H1 (cell line): ENCODE measurements around the gene PUSL1. TPM values are rescaled to one million over a fixed set of nuclear protein-coding genes. Genes with fewer than 3 reads are reported as not detected.

Experiments
- CBX5 ChIP-seq: fragments of 300-800, 300-1000 bp; sonication (generic); IDR thresholded peaks from 2 replicates; pipeline ENCODE4 v1.7.1; 2016; ENCODE audit warnings: antibody characterized with exemption, low read length, low read depth
- CBX8 ChIP-seq: fragments of 300-800, 300-1000 bp; sonication (generic); IDR thresholded peaks from 2 replicates; pipeline ENCODE4 v1.7.1; 2016; ENCODE audit warnings: low read depth, low read length, borderline replicate concordance
- CEBPB ChIP-seq: IDR thresholded peaks from 2 replicates; pipeline ENCODE4 v1.6.1; 2012; ENCODE audit warnings: low read depth, low read length
- CHD1 ChIP-seq: IDR thresholded peaks from 2 replicates; pipeline ENCODE4 v1.6.1; 2012; ENCODE audit warnings: low read depth, low read length, improper control_type of control experiment
- CREB1 ChIP-seq: IDR thresholded peaks from 2 replicates; pipeline ENCODE4 v1.6.1; 2012; ENCODE audit warnings: inconsistent platforms
- EGR1 ChIP-seq: IDR thresholded peaks from 2 replicates; pipeline ENCODE4 v1.6.1; 2011; ENCODE audit warnings: low read depth, low read length, borderline replicate concordance
- EZH2 ChIP-seq: fragments of 200-600 bp; sonication (generic); IDR thresholded peaks from 2 replicates; pipeline ENCODE4 v1.7.1; 2012; ENCODE audit warnings: low read depth, mild to moderate bottlenecking, moderate library complexity, low read length, inconsistent platforms; ENCODE audit not compliant: severe bottlenecking
- HDAC6 ChIP-seq: IDR thresholded peaks from one replicate; pipeline ENCODE4 v1.7.1; 2012; ENCODE audit warnings: low read depth, mild to moderate bottlenecking, inconsistent platforms, low read length, moderate library complexity
- JUN ChIP-seq: IDR thresholded peaks from 2 replicates; pipeline ENCODE4 v1.6.1; 2011; ENCODE audit warnings: low read depth, mild to moderate bottlenecking, improper control_type of control experiment, low read length
- JUND ChIP-seq: IDR thresholded peaks from 2 replicates; pipeline ENCODE4 v1.6.1; 2011; ENCODE audit warnings: mild to moderate bottlenecking, improper control_type of control experiment, low read length
- KDM5A ChIP-seq: fragments of 200-600 bp; IDR thresholded peaks from 2 replicates; pipeline ENCODE4 v1.7.1; 2012; ENCODE audit warnings: mild to moderate bottlenecking, low read length, inconsistent platforms, mixed read lengths
- MAFK ChIP-seq: IDR thresholded peaks from 2 replicates; pipeline ENCODE4 v1.6.1; 2012; ENCODE audit warnings: low read depth, mild to moderate bottlenecking, improper control_type of control experiment, low read length
- NANOG ChIP-seq: IDR thresholded peaks from 2 replicates; pipeline ENCODE4 v1.6.1; 2011; ENCODE audit warnings: low read length, low read depth, mild to moderate bottlenecking, inconsistent platforms; ENCODE audit not compliant: insufficient read depth, poor library complexity, severe bottlenecking
- POLR2AphosphoS5 ChIP-seq: IDR thresholded peaks from 2 replicates; pipeline ENCODE4 v1.6.1; 2011; ENCODE audit warnings: low read depth, low read length
- RFX5 ChIP-seq: IDR thresholded peaks from 2 replicates; pipeline ENCODE4 v1.6.1; 2011; ENCODE audit warnings: low read depth, low read length, improper control_type of control experiment, borderline replicate concordance
- RXRA ChIP-seq: IDR thresholded peaks from 2 replicates; pipeline ENCODE4 v1.6.1; 2011; ENCODE audit warnings: low read depth, mild to moderate bottlenecking, low read length, moderate library complexity; ENCODE audit not compliant: insufficient read depth
- SIN3A ChIP-seq, 2 experiments: IDR thresholded peaks in 1 of 2; conservative IDR thresholded peaks in 1 of 2; 2 replicates each; pipeline ENCODE4 v1.6.1; 2011 to 2012; ENCODE audit warnings: low read length in 2 of 2, improper control_type of control experiment in 1 of 2, low read depth in 1 of 2, mild to moderate bottlenecking in 1 of 2
- SP1 ChIP-seq: IDR thresholded peaks from 2 replicates; pipeline ENCODE4 v1.6.1; 2011; ENCODE audit warnings: low read depth, low read length
- SP2 ChIP-seq: IDR thresholded peaks from 2 replicates; pipeline ENCODE4 v1.6.1; 2012; ENCODE audit warnings: mild to moderate bottlenecking, low read length, inconsistent platforms
- SUZ12 ChIP-seq: fragments of 200-600 bp; sonication (generic); IDR thresholded peaks from 2 replicates; pipeline ENCODE4 v1.6.1; 2012; ENCODE audit warnings: mild to moderate bottlenecking, inconsistent platforms, low read length, moderate library complexity, mixed read lengths
- YY1 ChIP-seq: IDR thresholded peaks from 2 replicates; pipeline ENCODE4 v1.6.1; 2011; ENCODE audit warnings: low read depth, mild to moderate bottlenecking, low read length
- polyA plus RNA-seq, 7 experiments: library from polyadenylated mRNA; depleted of rRNA in 3 of 7; stranded (reverse) in 5 of 7; unstranded in 2 of 7; fragments of >200 nt in 5 of 7; fragments of 200-250 nt in 2 of 7; gene quantifications; 1 replicate in 5 of 7; 2 replicates in 1 of 7; 4 replicates in 1 of 7; pipeline versions ENCODE4 v1.2.1 to v1.2.3, GENCODE V29; 2011 to 2013; ENCODE audit warnings: missing spikeins in 2 of 7, mixed read lengths in 2 of 7
- total RNA-seq: library from RNA; stranded (reverse); fragmentation: NEBNext Ultra II Directional; extraction: Animal tissue kit (Norgen Biotek cat#: 25700); gene quantifications from 2 replicates; pipeline ENCODE4 v1.2.1, GENCODE V29; 2021
- TF ChIP-seq, protein P1 (sequence below): IDR thresholded peaks from 2 replicates; pipeline ENCODE4 v1.6.1; 2012; ENCODE audit warnings: inconsistent platforms
- TF ChIP-seq, protein P2 (sequence below): IDR thresholded peaks from 2 replicates; pipeline ENCODE4 v1.6.1; 2011; ENCODE audit warnings: low read depth, mild to moderate bottlenecking, low read length; ENCODE audit not compliant: insufficient read depth
- TF ChIP-seq, protein P3 (sequence below): IDR thresholded peaks from 2 replicates; pipeline ENCODE4 v1.6.1; 2012; ENCODE audit warnings: inconsistent platforms

The PUSL1 gene
- total and polyA plus RNA-seq, 2 of the 8 experiments (the other 6 are each of a cell fraction or from before 2014, with no cell fraction given): 38.8 to 87.4 TPM

DNA sequence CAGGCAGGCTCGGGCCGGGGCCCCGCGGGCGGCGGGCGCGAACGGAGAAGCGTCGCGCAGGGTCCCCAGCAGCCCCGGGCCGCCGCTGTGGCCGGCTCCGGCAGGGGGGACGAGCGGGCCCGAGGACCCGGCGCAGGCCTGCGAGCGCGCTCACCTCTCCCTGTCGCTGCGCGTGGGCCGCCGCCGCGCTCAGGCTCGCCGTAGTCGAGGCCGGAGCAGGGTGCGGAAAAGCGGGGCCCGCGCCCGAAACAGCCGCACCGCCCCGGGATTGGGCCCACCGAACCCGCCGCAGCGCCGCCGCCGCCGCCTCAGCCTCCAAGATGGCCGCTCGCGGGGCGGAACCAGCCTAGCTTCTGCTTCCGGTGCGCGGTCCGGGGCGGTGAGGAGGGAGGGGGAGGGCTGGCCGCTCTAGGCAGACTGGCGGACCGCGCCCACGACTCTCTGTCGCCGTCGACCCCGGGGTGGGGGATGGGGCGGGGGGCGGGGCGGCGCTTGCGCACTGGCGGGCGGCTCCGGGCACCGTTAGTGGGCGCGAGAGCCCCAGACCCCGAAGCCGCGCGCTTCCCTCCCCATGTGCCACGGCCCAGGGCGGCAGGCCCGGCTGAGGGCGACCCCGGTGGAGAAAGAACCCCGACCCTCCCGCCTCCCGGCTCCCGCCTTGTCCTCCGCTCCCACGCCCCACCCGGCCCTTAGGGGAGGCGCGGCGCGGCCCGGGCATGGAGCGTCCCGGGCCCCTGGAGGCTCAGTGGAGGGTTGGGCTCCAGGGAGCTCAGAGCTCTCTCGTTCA, 34.7 kb upstream of the PUSL1 start, which contains the start of gene UBE2J2 (continued):
- TF ChIP-seq JUN (no peak), JUND (no peak), HDAC6 (no peak), RFX5 (no peak), CEBPB (no peak), POLR2AphosphoS5 (peak; percentile 74; the same call in 1 of the 2 replicates), CBX5 (no peak), KDM5A (no peak), CHD1 (no peak), CREB1 (peak; percentile 75), EZH2 (no peak), SIN3A (conservative IDR thresholded peaks at IDR 0.05 in 1 of 2, IDR thresholded peaks at IDR 0.05 in 1 of 2; ENCODE audit: low read depth in 1 of 2, low read length in 2 of 2) (peak in 1 of 2 experiments; percentile 54; a peak in 1 of 4 replicates), MAFK (no peak), SP2 (peak; percentile 77), SUZ12 (no peak), EGR1 (peak; percentile 77), SP1 (no peak), CBX8 (no peak), NANOG (peak; percentile 10), RXRA (no peak), YY1 (peak; percentile 97)
- TF ChIP-seq, protein P1, sequence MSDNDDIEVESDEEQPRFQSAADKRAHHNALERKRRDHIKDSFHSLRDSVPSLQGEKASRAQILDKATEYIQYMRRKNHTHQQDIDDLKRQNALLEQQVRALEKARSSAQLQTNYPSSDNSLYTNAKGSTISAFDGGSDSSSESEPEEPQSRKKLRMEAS: 0 out of 2 replicates have a peak, but pooled peaks have one; percentile 45
- TF ChIP-seq, protein P2, sequence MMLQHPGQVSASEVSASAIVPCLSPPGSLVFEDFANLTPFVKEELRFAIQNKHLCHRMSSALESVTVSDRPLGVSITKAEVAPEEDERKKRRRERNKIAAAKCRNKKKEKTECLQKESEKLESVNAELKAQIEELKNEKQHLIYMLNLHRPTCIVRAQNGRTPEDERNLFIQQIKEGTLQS: no peak
- TF ChIP-seq, protein P3, sequence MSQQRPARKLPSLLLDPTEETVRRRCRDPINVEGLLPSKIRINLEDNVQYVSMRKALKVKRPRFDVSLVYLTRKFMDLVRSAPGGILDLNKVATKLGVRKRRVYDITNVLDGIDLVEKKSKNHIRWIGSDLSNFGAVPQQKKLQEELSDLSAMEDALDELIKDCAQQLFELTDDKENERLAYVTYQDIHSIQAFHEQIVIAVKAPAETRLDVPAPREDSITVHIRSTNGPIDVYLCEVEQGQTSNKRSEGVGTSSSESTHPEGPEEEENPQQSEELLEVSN: peak; percentile 56
